GM21367 (cell line): ENCODE results near the gene ZNF524.

Experiments used
- ATAC-seq: cut with Tn5 transposase; IDR thresholded peaks from one replicate; pipeline ENCODE4 v1.9.1; 2021; ENCODE audit not compliant: unreplicated experiment

ZNF524 gene

DNA sequence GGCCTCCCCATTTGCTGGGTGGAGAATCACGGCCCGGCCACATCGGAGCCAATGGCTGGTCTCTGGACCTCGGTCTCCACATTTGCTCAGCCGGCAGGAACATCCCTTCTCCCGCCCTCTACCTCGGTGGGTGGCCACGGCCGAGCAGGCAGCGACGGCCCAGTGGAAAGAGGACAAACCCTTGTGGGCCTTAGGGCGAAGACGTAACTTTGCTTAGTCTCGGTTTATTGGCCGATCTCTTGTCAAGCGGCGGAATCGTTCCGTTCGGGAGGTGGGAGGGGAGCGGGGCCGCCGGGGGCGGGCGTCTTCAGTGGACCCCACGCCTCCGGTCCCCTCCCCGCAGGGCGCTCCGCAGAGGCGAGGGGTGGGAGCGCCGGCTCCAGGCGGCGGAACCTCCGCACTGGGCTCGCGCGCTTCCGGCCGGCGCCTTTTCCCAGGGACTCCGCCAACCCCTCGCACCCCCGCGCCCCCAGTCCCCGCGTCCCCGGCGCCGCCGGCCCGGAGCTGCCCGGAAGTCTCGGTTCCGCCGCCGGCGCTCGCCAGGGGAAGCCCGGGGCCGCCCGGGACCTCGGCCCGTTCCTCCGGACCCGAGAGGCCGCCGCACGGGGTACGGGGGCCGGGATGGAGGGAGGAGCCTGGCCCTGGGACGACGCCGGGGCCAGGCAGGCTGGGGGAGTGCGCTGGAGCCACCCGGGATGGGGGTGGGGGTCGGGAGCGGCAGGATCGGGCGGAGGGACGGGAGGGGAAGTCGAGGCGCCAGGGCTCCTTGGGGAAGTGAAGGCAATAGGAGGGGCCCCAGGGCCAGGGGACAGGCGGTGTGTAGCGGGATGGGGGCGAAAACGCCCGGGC is 40.7 kb downstream of the ZNF524 start, which contains the start of gene ZNF580:
Gene ZNF580, plus strand, starts transcription at position 426 of the 849 bp plus-strand sequence. CDS start 1,507 bp downstream, outside the sequence.
- no peak for ATAC-seq

- no peak for ATAC-seq
Observed at GRCh38 chr19:55641426-55642152, 41.5 kb downstream of the ZNF524 start.

- no peak for ATAC-seq
Observed at GRCh38 chr19:55642153-55643002, 42.3 kb downstream of the ZNF524 start.

GRCh38 chr19:55643003-55643886 is 43.2 kb downstream of the ZNF524 start, which contains the start of gene ZNF581:
Gene ZNF581, plus strand, starts transcription at chr19:55643649. Its CDS starts 923 bp downstream, at chr19:55644572.
- no peak for ATAC-seq

DNA sequence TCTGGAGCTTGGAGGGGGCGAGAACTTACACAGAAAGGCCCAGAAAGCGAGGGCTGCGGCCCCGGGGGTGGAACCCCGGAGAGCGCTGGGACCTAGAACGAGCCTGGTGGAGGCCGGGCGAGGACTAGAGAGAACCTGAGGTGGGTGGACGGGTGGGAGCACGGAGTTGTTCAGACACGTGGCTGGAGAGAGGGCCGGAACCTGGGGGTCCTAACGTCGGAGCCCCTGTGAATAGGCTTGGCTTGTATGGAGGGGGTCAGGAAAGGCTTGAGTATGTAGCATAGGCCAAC is 43.7 kb downstream of the ZNF524 start:
- ATAC-seq: no peak

GRCh38 chr19:55644191-55644833 is 44.2 kb downstream of the ZNF524 start:
- no peak for ATAC-seq

DNA sequence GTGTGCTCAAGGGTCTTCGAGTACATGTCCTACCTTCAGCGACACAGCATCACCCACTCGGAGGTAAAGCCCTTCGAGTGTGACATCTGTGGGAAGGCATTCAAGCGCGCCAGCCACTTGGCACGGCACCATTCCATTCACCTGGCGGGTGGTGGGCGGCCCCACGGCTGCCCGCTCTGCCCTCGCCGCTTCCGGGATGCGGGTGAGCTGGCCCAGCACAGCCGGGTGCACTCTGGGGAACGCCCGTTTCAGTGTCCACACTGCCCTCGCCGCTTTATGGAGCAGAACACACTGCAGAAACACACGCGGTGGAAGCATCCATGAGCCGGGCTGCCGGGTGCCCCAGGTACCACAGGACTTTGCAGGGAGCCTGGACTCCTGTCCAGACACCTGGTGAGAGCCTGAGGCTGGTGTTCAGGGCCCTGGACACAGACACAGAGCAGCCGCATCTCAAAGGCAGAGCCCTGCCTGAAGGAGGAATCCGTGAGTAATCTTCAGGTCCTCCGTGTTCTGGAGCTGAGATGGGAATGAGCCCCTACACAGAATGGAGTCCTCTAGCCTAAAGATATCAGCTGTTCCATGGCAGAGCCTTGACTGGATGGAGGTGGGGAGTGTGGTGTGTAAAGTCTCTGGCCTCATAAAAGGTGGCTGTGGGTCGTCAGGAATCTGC is 44.9 kb downstream of the ZNF524 start:
- ATAC-seq: no peak

- no peak for ATAC-seq
Observed at GRCh38 chr19:55645512-55645881, 45.4 kb downstream of the ZNF524 start.

DNA sequence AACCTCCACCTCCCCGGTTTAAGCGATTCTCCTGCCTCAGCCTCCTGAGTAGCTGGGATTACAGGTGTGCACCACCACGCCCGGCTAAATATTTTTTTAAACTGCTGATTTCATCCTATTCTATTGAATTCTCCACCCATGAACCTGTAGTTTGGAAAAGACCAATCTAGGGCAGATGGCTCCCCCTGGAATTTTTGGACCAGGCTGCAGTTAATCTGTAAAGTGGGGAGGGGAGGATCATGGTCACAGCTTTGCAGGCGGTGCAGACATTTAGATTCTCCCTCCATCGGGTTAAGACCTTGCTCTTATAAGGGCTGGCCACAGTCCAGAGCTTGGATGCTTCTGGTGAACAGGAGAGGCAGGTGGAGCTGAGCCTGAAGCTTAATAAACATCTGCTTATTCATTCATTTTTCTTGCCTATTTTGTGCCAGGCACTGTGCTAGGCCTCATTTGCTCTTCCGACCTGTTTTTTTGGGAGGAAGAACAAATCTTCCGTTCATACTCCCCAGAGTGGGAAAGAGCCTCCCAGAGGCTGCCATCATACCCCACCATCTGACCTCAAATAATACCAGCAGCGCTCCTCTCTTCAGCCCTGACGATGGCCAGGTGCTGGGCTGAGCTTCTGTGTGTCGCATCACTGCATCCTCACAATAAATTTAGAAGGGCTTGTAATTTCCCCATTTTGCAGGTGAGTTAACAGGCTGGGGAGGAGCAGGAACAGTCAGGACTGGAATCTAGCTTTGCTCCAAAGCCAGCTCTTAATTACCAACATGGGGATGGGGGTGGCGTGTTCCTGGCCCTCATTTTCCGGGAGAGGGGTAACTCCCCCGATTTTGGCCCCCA is 47.0 kb downstream of the ZNF524 start:
- ATAC-seq: no peak

- peak; percentile 28 for ATAC-seq
Observed at GRCh38 chr19:55647732-55648584, 47.9 kb downstream of the ZNF524 start, which contains the start of gene CCDC106. Gene CCDC106, plus strand, starts transcription at chr19:55648212. Its CDS starts 835 bp downstream, at chr19:55649047.

GRCh38 chr19:55648585-55649267 is 48.6 kb downstream of the ZNF524 start:
- ATAC-seq: no peak

GRCh38 chr19:55649268-55650125 is 49.4 kb downstream of the ZNF524 start:
- ATAC-seq: no peak

DNA sequence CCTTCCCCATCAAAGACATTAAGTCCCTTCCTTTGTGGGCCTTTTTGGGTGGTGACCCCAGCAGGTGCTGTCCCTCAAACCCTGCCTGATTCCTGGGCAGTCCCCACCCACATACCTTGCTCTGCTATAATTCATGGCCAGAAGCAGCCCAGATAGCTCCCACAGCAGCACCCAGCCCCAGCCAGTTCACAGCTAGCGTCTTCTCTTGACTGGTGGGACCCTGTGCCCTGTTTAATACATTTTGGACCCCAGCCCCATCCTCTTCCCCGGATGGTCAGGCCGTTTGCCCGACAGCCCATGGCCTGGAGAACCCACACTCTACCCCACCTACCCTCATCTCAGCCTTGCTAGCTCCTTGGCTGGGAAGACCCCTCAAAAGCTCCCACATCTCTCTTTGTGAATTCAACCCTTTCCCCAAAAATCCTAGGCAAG is 50.1 kb downstream of the ZNF524 start:
- no peak for ATAC-seq

DNA sequence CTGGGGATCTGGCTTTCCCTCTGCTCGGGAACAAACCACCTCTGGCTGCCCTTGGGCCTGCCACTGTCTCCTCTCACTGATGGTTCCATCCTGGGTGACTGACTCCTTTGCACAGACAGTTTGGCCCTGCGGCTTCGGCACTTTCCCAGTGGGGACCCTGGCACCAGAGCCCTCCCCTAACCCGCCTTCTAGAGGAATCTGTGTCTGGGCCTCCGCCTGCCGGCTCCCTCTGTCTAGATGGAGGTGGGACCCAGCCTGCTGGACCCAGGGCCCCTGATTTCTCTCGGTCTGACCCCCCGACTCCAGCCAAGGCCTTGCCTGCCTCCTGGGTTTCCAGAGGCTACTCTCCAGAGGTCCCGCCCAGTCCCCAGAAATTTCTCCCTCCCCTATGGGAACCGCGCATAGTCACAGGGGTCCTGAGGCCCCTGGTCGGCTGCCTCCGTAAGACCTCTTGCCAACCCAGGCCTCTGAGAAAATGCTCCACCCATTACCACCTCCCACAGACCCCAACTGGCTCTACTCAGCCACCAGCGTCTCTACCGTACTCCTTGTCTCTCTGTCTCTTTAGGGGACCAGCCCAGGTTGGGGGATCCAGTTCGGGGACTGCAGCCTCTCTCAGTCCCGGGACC is 50.6 kb downstream of the ZNF524 start:
- no peak for ATAC-seq

GRCh38 chr19:55651236-55651635 is 51.1 kb downstream of the ZNF524 start:
- ATAC-seq: no peak
